Measurements from ENCODE around the gene NCAPG.
A peak's percentile ranks its signal among the peaks of the same experiment; 100 is the strongest.
"Not testable (repeated sequence)": the region's sequence is repeated elsewhere in the genome, so short reads cannot be mapped to it uniquely, and the experiment has no call there.

NCAPG gene

GRCh38 chr4:17797808-17798207, 13.0 kb upstream of the NCAPG start:
- no peak for DNase-seq

DNA sequence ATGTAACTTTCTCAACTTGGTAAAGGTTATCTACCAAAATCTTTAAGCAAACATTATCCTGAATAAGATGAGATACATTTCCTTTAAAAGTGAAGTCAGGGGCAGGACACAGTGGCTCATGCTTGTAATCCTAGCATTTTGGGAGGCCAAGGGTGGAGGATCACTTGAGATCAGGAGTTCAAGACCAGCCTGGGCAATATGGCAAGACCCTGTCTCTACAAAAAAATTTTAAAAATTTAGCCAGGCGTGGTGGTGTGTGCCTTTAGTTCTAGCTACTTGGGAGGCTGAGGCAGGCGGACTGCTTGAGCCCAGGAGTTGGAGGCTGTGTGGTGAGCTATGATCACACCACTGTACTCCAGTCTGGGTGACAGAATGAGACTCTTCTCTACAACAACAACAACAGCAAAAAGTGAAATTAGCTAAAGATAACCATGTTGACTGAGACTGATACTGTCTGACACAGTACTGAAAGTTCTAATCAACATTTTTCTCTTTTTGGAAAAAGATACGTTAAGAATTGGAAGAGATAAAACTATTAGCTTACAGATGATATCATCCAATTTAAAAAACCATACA, 5.1 kb upstream of the NCAPG start:
- DNase-seq = no peak

- no peak for DNase-seq
Observed at GRCh38 chr4:17807446-17807845, 3.3 kb upstream of the NCAPG start.

DNA sequence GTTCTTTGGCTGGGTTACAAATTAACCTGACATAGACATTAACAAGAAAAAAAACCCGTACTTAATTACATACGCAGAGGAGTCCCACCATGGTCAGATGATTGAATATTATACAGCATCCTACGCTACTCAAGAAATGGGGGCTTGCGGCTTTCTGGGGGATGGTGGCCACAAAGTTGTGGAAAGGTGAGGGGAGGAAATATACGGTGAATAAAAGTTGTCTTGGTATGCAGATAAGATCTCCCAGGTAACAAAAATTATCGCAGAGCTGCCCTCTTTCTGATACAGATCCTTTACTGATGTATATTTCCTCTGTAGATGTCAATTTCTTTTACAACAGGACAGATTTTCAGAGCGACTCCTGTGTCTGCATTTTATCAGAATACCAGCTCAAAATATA, 1.1 kb upstream of the NCAPG start:
- peak; percentile 7 for DNase-seq

DNA sequence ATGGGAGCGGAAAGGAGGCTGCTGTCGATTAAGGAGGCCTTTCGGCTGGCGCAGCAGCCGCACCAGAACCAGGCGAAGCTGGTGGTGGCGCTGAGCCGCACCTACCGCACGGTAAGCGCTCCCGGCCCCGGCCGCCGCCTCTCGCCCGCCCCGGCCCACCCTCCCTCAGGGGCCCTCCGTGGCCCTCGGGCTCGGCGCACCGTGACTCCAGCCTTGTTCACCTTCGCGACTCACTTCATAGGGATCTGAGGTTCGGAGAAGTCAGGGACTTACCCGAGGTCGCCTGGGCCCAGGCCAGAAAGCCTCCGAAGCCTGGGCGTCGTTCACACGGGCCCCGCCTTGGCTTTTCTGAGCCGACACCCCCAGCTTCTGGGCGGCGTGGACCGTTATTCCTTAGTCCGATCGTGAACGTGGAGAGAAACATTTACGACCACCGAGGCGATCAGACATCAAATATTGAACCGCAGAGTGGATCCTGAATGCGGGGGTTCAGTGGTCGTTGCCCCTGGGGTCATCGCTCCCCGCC, 362 bp downstream of the NCAPG start:
- no peak for DNase-seq

- no peak for DNase-seq
Observed at GRCh38 chr4:17812125-17812524, 1.3 kb downstream of the NCAPG start.

DNA sequence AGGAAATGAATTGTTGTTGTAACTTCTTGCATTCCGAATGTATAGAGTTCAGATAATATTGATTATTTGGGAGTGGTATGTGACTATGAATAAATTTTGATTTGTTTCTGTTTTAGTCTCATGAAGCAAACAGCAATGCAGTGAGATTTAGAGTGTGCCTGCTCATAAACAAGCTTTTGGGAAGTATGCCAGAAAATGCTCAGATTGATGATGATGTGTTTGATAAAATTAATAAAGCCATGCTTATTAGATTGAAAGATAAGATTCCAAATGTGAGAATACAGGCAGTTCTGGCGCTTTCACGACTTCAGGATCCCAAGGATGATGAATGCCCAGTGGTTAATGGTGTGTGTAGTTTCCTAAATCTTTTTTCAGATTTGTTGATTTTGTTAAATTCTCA, 2.0 kb downstream of the NCAPG start:
- DNase-seq = no peak

GRCh38 chr4:17814140-17814539, 3.4 kb downstream of the NCAPG start:
- DNase-seq = no peak

DNA sequence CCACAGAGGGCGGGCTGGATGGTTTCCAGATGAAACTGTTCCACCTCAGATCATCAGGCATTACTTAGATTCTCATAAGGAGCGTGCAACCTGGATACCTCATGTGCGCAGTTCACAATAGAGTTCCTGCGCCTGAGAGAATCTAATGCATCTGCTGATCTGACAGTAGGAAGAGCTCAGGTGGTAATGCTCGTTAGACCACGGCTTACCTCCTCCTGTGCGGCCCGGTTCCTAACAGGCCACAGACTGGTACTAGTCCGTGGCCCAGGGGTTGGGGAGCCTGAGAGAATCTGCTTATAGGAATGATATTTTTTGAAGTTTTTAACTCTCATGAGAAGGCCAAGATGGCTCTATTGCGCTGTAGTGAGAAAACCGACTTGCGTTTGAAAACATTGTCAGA, 5.4 kb downstream of the NCAPG start:
- DNase-seq = no peak

- peak; percentile 35 for DNase-seq
Observed at GRCh38 chr4:17817027-17817426, 6.2 kb downstream of the NCAPG start.

GRCh38 chr4:17823871-17824669, 13.3 kb downstream of the NCAPG start:
- no peak for DNase-seq

DNA sequence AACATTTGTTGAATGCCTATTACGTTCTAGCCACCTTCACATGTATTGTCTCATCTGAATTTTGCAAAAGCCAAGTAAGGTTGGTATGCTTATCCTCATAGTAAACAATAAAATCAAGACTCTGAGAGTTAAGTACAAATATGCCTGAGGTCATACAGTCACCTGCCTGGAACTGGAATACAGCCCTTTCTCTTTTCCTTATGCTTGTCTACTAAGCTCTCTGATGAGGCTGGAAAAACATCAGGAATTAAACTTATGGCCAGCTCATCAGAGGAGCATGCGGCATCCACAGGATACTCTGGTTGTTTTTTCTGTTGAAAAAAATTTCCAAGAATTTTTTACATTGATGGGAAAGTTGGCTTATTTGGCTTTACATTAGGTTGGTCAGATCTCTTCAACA, 35.5 kb downstream of the NCAPG start:
- DNase-seq = no peak

DNA sequence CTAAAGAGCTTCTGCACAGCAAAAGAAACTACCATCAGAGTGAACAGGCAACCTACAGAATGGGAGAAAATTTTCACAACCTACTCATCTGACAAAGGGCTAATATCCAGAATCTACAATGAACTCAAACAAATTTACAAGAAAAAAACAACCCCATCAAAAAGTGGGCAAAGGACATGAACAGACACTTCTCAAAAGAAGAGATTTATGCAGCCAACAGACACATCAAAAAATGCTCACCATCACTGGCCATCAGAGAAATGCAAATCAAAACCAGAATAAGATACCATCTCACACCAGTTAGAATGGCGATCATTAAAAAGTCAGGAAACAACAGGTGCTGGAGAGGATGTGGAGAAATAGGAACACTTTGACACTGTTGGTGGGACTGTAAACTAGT, 39.5 kb downstream of the NCAPG start:
- not testable (repeated sequence) for DNase-seq

- DNase-seq = no peak
Observed at GRCh38 chr4:17851959-17852358, 41.2 kb downstream of the NCAPG start.

DNA sequence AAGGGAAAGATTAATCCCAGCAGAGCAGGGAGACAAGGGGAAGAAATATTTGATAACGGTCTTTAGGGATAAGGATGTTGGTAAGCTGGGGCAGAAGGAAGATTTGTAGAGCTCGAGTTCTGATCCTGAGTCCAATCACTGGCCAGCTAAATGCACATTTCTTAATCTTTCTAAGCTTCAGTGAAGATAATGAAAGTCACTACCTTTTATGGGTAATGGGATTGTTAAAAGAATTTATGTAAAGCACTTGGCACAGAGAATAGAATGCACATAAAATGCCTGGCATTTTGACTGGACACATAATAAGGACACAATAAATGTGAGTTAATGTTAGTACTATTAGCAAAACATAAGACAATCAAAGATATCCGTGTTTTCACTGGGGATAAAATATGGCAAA, 43.3 kb downstream of the NCAPG start:
- DNase-seq = no peak

DNA sequence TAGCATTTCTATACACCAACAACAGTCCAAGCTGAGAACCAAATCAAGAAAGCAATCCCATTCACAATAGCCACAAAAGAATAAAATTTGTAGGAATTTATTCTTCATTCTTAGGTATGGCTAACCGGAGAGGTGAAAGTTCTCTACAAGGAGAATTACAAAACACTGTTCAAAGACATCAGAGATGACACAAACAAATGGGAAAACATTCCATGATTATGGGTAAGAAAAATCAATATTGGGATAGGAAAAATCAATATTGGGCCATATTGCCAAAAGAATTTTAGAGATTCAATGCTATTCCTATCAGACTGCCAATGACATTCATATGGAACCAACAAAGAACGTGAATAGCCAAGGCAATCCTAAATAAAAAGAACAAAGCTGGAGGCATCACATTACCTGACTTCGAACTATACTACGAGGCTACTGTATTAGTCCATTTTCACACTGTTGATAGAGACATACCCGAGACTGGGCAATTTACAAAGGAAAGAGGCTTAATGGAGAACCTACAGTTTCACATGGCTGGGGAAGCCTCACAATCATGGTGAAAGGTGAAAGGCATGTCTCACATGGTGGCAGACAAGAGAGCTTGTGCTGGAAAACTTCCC, 49.1 kb downstream of the NCAPG start:
- DNase-seq = no peak

GRCh38 chr4:17861906-17862305, 51.1 kb downstream of the NCAPG start:
- DNase-seq = not testable (repeated sequence)

DNA sequence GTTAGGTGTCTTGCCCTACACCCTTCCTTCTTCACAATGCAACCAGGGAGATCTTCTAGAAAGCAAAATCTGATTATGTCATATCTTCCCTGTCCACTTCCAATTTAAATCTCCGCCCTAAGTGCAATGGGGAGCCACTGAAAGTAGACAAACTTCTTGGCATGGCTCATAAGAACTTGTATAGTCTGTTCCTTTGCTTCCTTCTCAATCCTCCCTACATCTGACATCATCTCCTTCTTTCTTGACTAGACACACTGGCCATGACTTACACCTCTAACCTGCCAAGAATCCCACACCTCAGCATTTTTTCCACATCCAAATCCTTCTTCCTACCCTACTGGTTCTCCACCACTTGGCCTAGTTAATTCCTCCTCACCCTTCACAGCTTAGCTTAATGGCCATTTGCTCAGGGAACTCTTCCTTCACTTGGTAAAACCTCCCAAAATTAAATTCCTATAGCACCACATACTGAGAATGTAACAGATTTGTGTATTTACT, 55.1 kb downstream of the NCAPG start:
- no peak for DNase-seq

DNA sequence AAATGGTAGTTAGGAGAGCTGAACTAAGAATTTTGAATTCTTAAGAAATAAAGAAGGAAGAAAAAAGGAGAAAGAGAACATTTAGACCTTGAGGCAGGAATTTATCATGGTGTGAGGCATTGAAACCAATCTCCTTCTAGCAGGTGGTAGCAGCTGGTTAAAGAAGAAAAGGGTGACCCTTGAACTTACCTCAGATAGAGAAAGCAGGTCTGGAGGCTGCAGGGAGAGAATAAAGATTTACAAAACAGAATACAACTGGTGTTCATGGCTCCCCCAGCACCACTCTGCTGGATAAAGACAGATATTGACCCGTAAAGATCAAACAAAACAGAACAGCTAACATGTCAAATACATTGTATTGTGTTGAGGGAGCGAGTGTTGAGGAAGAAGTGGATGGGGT, 56.0 kb downstream of the NCAPG start:
- DNase-seq = no peak

- no peak for DNase-seq
Observed at GRCh38 chr4:17867276-17867675, 56.5 kb downstream of the NCAPG start.

- DNase-seq = no peak
Observed at GRCh38 chr4:17869327-17869726, 58.5 kb downstream of the NCAPG start.

GRCh38 chr4:17875402-17876070, 64.8 kb downstream of the NCAPG start:
- DNase-seq = no peak

- DNase-seq = no peak
Observed at GRCh38 chr4:17876943-17877342, 66.2 kb downstream of the NCAPG start.

All from central memory CD4-positive, alpha-beta T cell (primary cell).